HepG2 (cell line): Measurements from ENCODE around the gene FDXR. TPM values are rescaled to one million over a fixed set of nuclear protein-coding genes. Genes with fewer than 3 reads are reported as not detected.
A peak's percentile ranks its signal among the peaks of the same experiment; 100 is the strongest.

ENCODE experiments used
- ATAC-seq: fragments of 200-7000 bp; cut with Tn5 transposase; 3 replicates; pipeline ENCODE4 v1.9.1; 2020; ENCODE audit warnings: mild to moderate bottlenecking, moderate library complexity
- BruUV-seq: library from RNA; stranded (reverse); fragments of 400-500 nt; replicated peaks from 2 replicates; lab custom pipeline; 2021; lab: Mats Ljungman, UMichigan
- CTCF ChIA-PET: fragments of 300-600 bp; formaldehyde crosslinking; extraction: SDS; loops from one replicate; lab custom pipeline; 2021; ENCODE audit warnings: low total read pairs, inconsistent platforms, low intra/inter-chr PET ratio; lab: Yijun Ruan, JAX
- POLR2A ChIA-PET: fragments of 350-600 bp; sonication (Branson Sonifier 250); formaldehyde crosslinking; loops from one replicate; lab custom pipeline; 2020; ENCODE audit warnings: antibody characterized with exemption, inconsistent platforms; lab: Yijun Ruan, JAX
- DNase-seq: peaks from one replicate; pipeline ENCODE4 v3.0.0-alpha.2; 2015; ENCODE audit warnings: low spot score
- FAIRE-seq: peaks from 3 replicates; lab custom pipeline; 2011; peaks lifted over from hg19 to GRCh38; lab: Jason Lieb, UNC
- H2AFZ ChIP-seq: one replicate; pipeline ENCODE4 v1.6.1; 2011; ENCODE audit warnings: low read length, inconsistent platforms
- H3K27ac ChIP-seq: fragments of 300-600 bp; 3 replicates; pipeline ENCODE4 v1.8.0; 2011; ENCODE audit warnings: mixed run types, mild to moderate bottlenecking, mixed read lengths, low read length, inconsistent platforms; ENCODE audit not compliant: insufficient read depth; ENCODE audit errors: extremely low read length
- H3K27me3 ChIP-seq, 2 experiments: fragments of 200-600 bp in 1 of 2; 2 replicates in 1 of 2; 3 replicates in 1 of 2; pipeline versions ENCODE4 v1.6.0 to v1.8.0; 2011; ENCODE audit warnings: low read length in 2 of 2, mild to moderate bottlenecking in 2 of 2, moderate library complexity in 2 of 2, inconsistent platforms in 1 of 2; ENCODE audit not compliant: insufficient read depth in 2 of 2, control insufficient read depth in 1 of 2
- H3K36me3 ChIP-seq, 2 experiments: fragments of 200-600 bp in 1 of 2; replicated peaks in 1 of 2; 2 replicates in 1 of 2; 3 replicates in 1 of 2; pipeline versions ENCODE4 v1.5.1 to v1.8.0; 2011; ENCODE audit warnings: low read length in 2 of 2, inconsistent platforms in 1 of 2; ENCODE audit not compliant: insufficient read depth in 2 of 2, control insufficient read depth in 1 of 2
- H3K4me1 ChIP-seq: 2 replicates; pipeline ENCODE4 v1.5.1; 2012; ENCODE audit warnings: low read length, inconsistent platforms; ENCODE audit not compliant: insufficient read depth
- H3K4me2 ChIP-seq: 2 replicates; pipeline ENCODE4 v1.6.0; 2011; ENCODE audit warnings: low read depth, low read length, inconsistent platforms
- H3K4me3 ChIP-seq, 3 experiments: fragments of 200-600 bp in 1 of 3; sonication (generic), shearing (Covaris generic) in 1 of 3; replicated peaks in 1 of 3; 2 replicates each; pipeline ENCODE4 v1.5.1; 2011 to 2016; ENCODE audit warnings: low read length in 3 of 3, inconsistent platforms in 2 of 3, low read depth in 2 of 3, mild to moderate bottlenecking in 2 of 3, control low read depth in 1 of 3, mixed read lengths in 1 of 3; ENCODE audit not compliant: insufficient read depth in 1 of 3
- H3K79me2 ChIP-seq: one replicate; pipeline ENCODE4 v1.6.1; 2011; ENCODE audit warnings: low read length, inconsistent platforms; ENCODE audit not compliant: insufficient read depth
- H3K9ac ChIP-seq: 2 replicates; pipeline ENCODE4 v1.6.0; 2011; ENCODE audit warnings: mild to moderate bottlenecking, low read depth, low read length, inconsistent platforms; ENCODE audit not compliant: insufficient read depth
- H3K9me3 ChIP-seq: 2 replicates; pipeline ENCODE4 v1.5.1; 2012; ENCODE audit warnings: mild to moderate bottlenecking, low read length
- H4K20me1 ChIP-seq: 2 replicates; pipeline ENCODE4 v1.6.0; 2011; ENCODE audit warnings: inconsistent platforms, mild to moderate bottlenecking, low read length, moderate library complexity; ENCODE audit not compliant: insufficient read depth
- HNF1B ChIP-seq: sonication (generic); formaldehyde crosslinking; IDR thresholded peaks from 2 replicates; pipeline ENCODE4 v1.5.1; 2020; ENCODE audit warnings: mild to moderate bottlenecking, moderate library complexity, missing genetic modification reagents
- PCBP1 ChIP-seq: fragments of 200-400 bp; formaldehyde crosslinking; IDR thresholded peaks from 2 replicates; pipeline ENCODE4 v1.6.1; 2017; ENCODE audit warnings: mild to moderate bottlenecking, low read depth, low read length, borderline replicate concordance
- SMARCC2 ChIP-seq: fragments of 450-650 bp; IDR thresholded peaks from 2 replicates; pipeline ENCODE4 v1.6.1; 2017; ENCODE audit warnings: antibody characterized with exemption, mild to moderate bottlenecking
- SP140L ChIP-seq: sonication (generic); formaldehyde crosslinking; IDR thresholded peaks from 2 replicates; pipeline ENCODE4 v1.4.0; 2020; ENCODE audit warnings: missing genetic modification reagents, borderline replicate concordance
- ZBTB40 ChIP-seq, 2 experiments: fragments of 450-650 bp in 1 of 2; sonication (generic) in 1 of 2; formaldehyde crosslinking in 1 of 2; IDR thresholded peaks; 2 replicates each; pipeline versions ENCODE4 v1.6.1 to v1.8.0; 2016 to 2022; ENCODE audit warnings: antibody characterized with exemption in 1 of 2, mild to moderate bottlenecking in 1 of 2, missing genetic modification reagents in 1 of 2
- ZBTB44 ChIP-seq: sonication (generic); formaldehyde crosslinking; IDR thresholded peaks from 2 replicates; pipeline ENCODE4 v1.4.0; 2020; ENCODE audit warnings: missing genetic modification reagents
- ZFP91 ChIP-seq: sonication (generic); formaldehyde crosslinking; IDR thresholded peaks from 2 replicates; pipeline ENCODE4 v1.9.0; 2022; ENCODE audit warnings: missing genetic modification reagents, mild to moderate bottlenecking, borderline replicate concordance
- WGBS: methylation state at CpG from one replicate; pipeline ENCODE4 v1.1.6; 2017; ENCODE audit warnings: low lambda C conversion rate; 5-methylcytosine and 5-hydroxymethylcytosine counted together
- in situ Hi-C: cut with HindIII; loops from 2 replicates; pipeline ENCODE4 v1.10.0; 2017; ENCODE audit warnings: low pct_unique_long_range_greater_than_20kb; ENCODE audit not compliant: extremely low pct_ligation_motif_present
- intact Hi-C: fragments of 100-400 bp; cut with micrococcal nuclease; formaldehyde crosslinking; loops from one replicate; pipeline ENCODE4 v1.10.0; 2022; ENCODE audit not compliant: unreplicated experiment
- polyA plus RNA-seq, 8 experiments: library from polyadenylated mRNA; depleted of rRNA in 3 of 8; stranded (reverse) in 7 of 8; unstranded in 1 of 8; fragments of >200 nt; fragmentation: Illumina TruSeq in 4 of 8; extraction: Trizol in 4 of 8; gene quantifications; 2 replicates each; pipeline versions ENCODE4 v1.2.1 to v1.2.3, GENCODE V29; 2011 to 2016; ENCODE audit warnings: low read depth in 4 of 8, missing spikeins in 1 of 8, mixed read lengths in 1 of 8; ENCODE audit not compliant: insufficient read depth in 1 of 8
- total RNA-seq, 5 experiments: library from RNA; depleted of rRNA; stranded (reverse); fragments of >200 nt; fragmentation: Illumina TruSeq; extraction: Trizol; gene quantifications; 2 replicates each; pipeline ENCODE4 v1.2.3, GENCODE V29; 2016; ENCODE audit warnings: low read depth in 1 of 5

FDXR gene
- total and polyA plus RNA-seq, 2 of the 13 experiments (the other 11 are each of a cell fraction or from before 2014, with no cell fraction given) = 23.4 to 116 TPM

DNA sequence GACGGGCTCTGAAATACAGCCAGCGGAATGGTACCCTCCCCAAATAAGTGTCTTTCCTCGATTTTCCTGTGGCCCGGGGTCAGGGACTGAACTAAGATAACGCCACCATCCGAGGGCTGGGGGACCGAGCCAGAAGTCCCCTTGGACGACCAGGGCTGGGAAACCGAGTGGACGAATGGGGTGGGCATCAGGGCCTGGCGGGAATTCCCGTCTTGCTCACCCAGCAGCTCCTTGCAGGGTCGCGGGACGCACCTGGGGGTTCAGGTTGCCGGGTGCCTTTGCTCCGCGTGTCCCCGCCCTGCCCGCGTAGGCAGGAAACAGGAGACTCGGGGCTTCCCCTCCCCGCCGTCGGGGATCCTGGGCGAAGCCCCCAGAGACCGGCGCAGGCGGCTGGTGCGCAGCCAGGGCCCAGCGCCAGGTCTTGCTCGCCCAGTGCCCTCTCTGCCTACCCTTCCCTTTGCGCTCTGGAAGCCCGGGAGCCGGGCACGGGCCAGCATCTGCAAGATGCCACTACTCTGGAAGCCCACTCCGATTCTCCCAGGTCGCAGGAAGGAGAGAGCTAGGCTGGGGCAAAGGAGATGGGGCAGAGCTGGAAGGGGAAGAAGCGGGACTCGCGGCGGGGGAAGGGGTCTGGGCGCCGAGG, 12.4 kb downstream of the FDXR start:
- no peak for FAIRE-seq
- CTCF ChIA-PET = interaction anchor here (2.3 kb wide), 1 partner anchor 69 kb away, joined by 13 read pairs; no protein-coding TSS in a partner anchor
- no peak overlapping the region; a peak in 1 of 6 replicates for H3K4me3 ChIP-seq
- TF ChIP-seq ZBTB44 (CRISPR knock-in tag) (no peak), ZFP91 (CRISPR knock-in tag) (0 out of 2 replicates have a peak, but pooled peaks have one; percentile 31), PCBP1 (0 out of 2 replicates have a peak, but pooled peaks have one; percentile 51), HNF1B (CRISPR knock-in tag) (0 out of 2 replicates have a peak, but pooled peaks have one; percentile 5), SP140L (CRISPR knock-in tag) (no peak), ZBTB40 (IDR thresholded peaks at IDR 0.05) (no peak), ZBTB40 (CRISPR knock-in tag; IDR thresholded peaks at IDR 0.05) (peak; percentile 18; the same call in 1 of the 2 replicates), SMARCC2 (no peak)

More for the DNA sequence above, 12.4 kb downstream of the FDXR start:
- WGBS = 57% methylated on average over 32 of the region's 44 CpGs
- Histone ChIP-seq H3K9ac (no peak overlapping the region), H3K36me3 (peaks cover 0 to 3% of the 10 kb centered on the region in 2 experiments; a peak in 3 of 5 replicates), H4K20me1 (no peaks in the 10 kb centered on the region), H3K4me1 (peaks cover 38% of the 10 kb centered on the region), H3K27me3 (peaks cover 20 to 51% of the 10 kb centered on the region in 2 experiments; a peak in 4 of 5 replicates), H3K4me2 (no peak overlapping the region), H2AFZ (no peak overlapping the region), H3K9me3 (no peaks in the 10 kb centered on the region), H3K79me2 (no peaks in the 10 kb centered on the region), H3K27ac (no peak overlapping the region)
- ATAC-seq (no peak), DNase-seq (no peak)
- no TSS peak for BruUV-seq
- intact Hi-C loops = loop anchor here (10.0 kb wide), 1 partner anchor 206 kb away; no protein-coding TSS in a partner anchor
- POLR2A ChIA-PET = interaction anchor here (0.5 to 3.9 kb wide), 3 partner anchors 12 to 113 kb away, joined by 3 to 55 read pairs (median 5); partner anchors contain the start of gene FDXR
- in situ Hi-C loops = loop anchor here (5.0 kb wide), 1 partner anchor 68 kb away; no protein-coding TSS in a partner anchor
